Activated T-cell treated with anti-CD3 and anti-CD28 coated beads, Interleukin-2, amount 50 U/mL, for 72 hours (primary cell): ENCODE results near the gene NOL4L. TPM values are rescaled to one million over a fixed set of nuclear protein-coding genes. Genes with fewer than 3 reads are reported as not detected.
A peak's percentile ranks its signal among the peaks of the same experiment; 100 is the strongest.

Experiments used
- ATAC-seq, 2 donors: fragments of 150-1000 bp; cut with Tn5 transposase; replicated peaks in 1 of 2; 2 replicates each; pipeline ENCODE4 v1.10.0; 2021; ENCODE audit warnings: moderate library complexity in 2 of 2, mild to moderate bottlenecking in 1 of 2
- DNase-seq, 2 donors: peaks; one replicate each; pipeline ENCODE4 v3.0.0; 2021 to 2022; ENCODE audit warnings: mixed read lengths in 1 of 2
- H3K27ac Mint-ChIP-seq: one replicate; pipeline ENCODE4 v1.8.0; 2022; ENCODE audit warnings: mild to moderate bottlenecking, moderate library complexity, mixed read lengths
- H3K27me3 Mint-ChIP-seq: one replicate; pipeline ENCODE4 v1.8.0; 2022; ENCODE audit warnings: low read depth, mixed read lengths
- H3K36me3 Mint-ChIP-seq, 2 donors: one replicate each; pipeline ENCODE4 v1.8.0; 2022; ENCODE audit warnings: mixed read lengths in 2 of 2, mild to moderate bottlenecking in 1 of 2; ENCODE audit not compliant: insufficient read depth in 2 of 2
- H3K4me1 Mint-ChIP-seq: one replicate; pipeline ENCODE4 v1.8.0; 2022; ENCODE audit warnings: low read depth, mixed read lengths
- H3K4me3 Mint-ChIP-seq, 2 donors: one replicate each; pipeline ENCODE4 v1.8.0; 2022; ENCODE audit warnings: mild to moderate bottlenecking in 2 of 2, mixed read lengths in 2 of 2, moderate library complexity in 2 of 2
- H3K9me3 Mint-ChIP-seq, 2 donors: one replicate each; pipeline ENCODE4 v1.8.0; 2022; ENCODE audit warnings: mixed read lengths in 2 of 2
- total RNA-seq, 2 donors: library from RNA; stranded (reverse); gene quantifications; one replicate each; pipeline ENCODE4 v1.2.3, GENCODE V29; 2022

NOL4L gene
- total RNA-seq, 2 donors from 2014 or later: 28.2 to 30.0 TPM

- Mint-ChIP-seq H3K27ac (peak overlapping the region; percentile 55), H3K9me3 (no peaks in the 10 kb centered on the region), H3K4me1 (peaks cover 4% of the 10 kb centered on the region), H3K4me3 (no peak overlapping the region), H3K36me3 (peaks cover 4% of the 10 kb centered on the region in 2 donors), H3K27me3 (no peaks in the 10 kb centered on the region)
- ATAC-seq (no peak), DNase-seq (no peak)
Measured at GRCh38 chr20:32446301-32447100, 138.6 kb downstream of the NOL4L start.

DNA sequence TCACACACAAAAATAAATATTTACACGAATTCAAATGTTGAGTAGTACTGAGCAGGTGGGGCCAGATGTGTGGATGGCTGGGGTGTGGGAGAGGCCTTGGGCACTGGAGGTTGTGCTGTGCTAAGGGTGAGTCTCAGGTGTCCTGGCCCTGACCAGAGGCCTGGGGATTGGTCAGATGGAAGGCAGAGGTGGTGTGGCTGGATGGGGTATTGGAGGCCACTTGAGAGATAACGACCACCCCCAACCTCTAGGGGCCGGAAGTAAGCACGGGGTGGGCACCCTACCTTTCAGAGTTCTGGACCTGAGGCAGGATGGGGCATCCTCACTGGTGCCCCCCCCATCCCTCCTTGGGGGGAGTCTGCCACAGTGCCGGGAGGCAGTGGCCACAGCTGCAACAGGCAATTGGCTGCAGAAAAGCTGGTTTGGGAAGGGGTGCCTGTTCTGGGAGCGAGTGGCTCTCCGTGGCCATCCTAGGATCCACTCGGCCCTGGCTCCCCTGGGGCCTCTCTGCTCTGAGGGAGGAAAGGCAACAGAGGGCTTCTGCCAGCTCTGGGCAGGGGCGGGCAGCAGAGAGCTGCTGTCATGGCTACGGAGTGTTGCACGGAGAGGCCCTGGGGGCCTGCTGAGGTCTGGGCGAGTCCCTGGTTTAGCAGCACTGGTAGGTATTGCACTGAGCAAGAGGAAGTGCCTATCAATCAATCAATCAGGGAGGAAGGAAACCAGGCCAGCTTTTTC, 139.4 kb downstream of the NOL4L start:
- no peaks in the 10 kb centered on the region for H3K9me3 Mint-ChIP-seq
- peak in 1 of 2 donors; percentile 22 for ATAC-seq
- peak overlapping the region; percentile 9 for H3K27ac Mint-ChIP-seq
- H3K27me3 Mint-ChIP-seq: no peaks in the 10 kb centered on the region
- peaks cover 4% of the 10 kb centered on the region in 2 donors for H3K36me3 Mint-ChIP-seq
- DNase-seq: no peak
- H3K4me3 Mint-ChIP-seq: no peak overlapping the region
- peaks cover 7% of the 10 kb centered on the region for H3K4me1 Mint-ChIP-seq

- Mint-ChIP-seq H3K27me3 (no peaks in the 10 kb centered on the region), H3K27ac (peak overlapping the region; percentile 9), H3K36me3 (peaks cover 4 to 6% of the 10 kb centered on the region in 2 donors), H3K4me1 (peaks cover 7% of the 10 kb centered on the region), H3K4me3 (no peak overlapping the region), H3K9me3 (no peaks in the 10 kb centered on the region)
- no peak for ATAC-seq
- no peak for DNase-seq
Measured at GRCh38 chr20:32444474-32445220, 140.5 kb downstream of the NOL4L start.

- Mint-ChIP-seq H3K9me3 (no peaks in the 10 kb centered on the region), H3K36me3 (peaks cover 8 to 10% of the 10 kb centered on the region in 2 donors), H3K4me1 (peaks cover 18% of the 10 kb centered on the region), H3K27ac (peak overlapping the region; percentile 69), H3K4me3 (no peak overlapping the region), H3K27me3 (no peaks in the 10 kb centered on the region)
- DNase-seq (no peak), ATAC-seq (no peak)
Measured at GRCh38 chr20:32443386-32443974, 141.7 kb downstream of the NOL4L start.

DNA sequence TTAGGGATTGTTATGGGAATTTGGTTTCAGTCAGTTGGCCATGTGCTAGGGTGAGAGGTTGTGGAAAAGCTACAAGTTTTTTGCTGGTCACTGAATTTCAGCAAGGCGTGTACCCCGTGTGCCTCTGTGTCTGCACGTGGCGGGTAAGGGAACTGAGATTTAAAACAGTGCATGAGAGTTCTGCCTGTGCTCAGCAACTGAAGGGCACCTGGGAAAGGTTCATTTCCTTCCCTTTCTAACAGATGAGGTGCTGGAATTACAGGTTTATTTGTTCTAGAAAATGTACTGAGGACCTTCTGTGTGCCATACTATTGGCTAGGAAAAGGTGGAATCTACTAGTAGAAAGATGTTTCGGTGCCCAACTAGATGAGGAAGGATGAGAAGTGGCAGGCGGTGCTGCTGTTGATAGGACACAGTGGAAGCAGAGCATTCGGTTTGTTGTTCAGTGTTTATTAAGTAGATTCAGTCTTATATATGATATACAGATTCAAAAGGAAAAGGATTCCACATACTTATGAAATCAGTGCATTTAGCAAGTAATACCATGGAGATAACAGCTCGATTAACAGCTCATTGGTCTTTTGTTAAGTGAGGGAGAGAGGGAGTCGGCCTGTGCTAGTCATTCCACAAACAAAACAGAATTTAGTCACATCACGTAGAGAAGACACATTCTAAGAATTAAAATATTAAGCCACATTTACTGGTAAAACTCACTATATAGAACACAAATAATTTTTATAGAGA, 142.3 kb downstream of the NOL4L start:
- H3K36me3 Mint-ChIP-seq: peaks cover 10 to 12% of the 10 kb centered on the region in 2 donors
- H3K27me3 Mint-ChIP-seq: no peaks in the 10 kb centered on the region
- H3K4me1 Mint-ChIP-seq: peaks cover 23% of the 10 kb centered on the region
- H3K27ac Mint-ChIP-seq: peak overlapping the region; percentile 94
- no peak for ATAC-seq
- no peak for DNase-seq
- no peaks in the 10 kb centered on the region for H3K9me3 Mint-ChIP-seq
- no peak overlapping the region for H3K4me3 Mint-ChIP-seq

DNA sequence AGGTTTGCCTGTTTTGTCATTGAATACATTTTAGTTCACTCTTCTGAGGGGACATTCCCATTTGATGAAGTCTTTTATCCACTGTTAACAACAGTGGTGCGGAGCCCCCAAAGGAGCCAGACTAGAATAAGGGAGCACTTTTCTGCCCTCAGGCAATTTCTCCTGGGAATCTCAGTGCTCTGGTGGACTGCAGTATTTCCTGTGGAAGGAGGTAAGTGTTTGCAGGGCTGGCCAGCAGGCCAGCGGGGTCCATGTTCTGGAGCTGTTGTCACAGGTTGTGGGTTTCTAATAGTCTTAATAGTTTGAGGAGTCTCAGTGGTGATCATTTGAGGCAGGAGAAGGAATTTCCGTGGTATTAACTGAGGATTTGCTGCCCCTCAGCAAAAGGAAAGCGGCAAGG, 143.5 kb downstream of the NOL4L start:
- no peak for ATAC-seq
- Mint-ChIP-seq H3K27ac (peak overlapping the region; percentile 13), H3K4me3 (no peak overlapping the region), H3K27me3 (no peaks in the 10 kb centered on the region), H3K9me3 (no peaks in the 10 kb centered on the region), H3K4me1 (peaks cover 24% of the 10 kb centered on the region), H3K36me3 (peaks cover 13 to 14% of the 10 kb centered on the region in 2 donors)
- DNase-seq: no peak

GRCh38 chr20:32440758-32441078, 144.4 kb downstream of the NOL4L start:
- H3K36me3 Mint-ChIP-seq: peaks cover 13 to 19% of the 10 kb centered on the region in 2 donors
- H3K4me3 Mint-ChIP-seq: no peak overlapping the region
- DNase-seq (no peak), ATAC-seq (no peak)
- no peaks in the 10 kb centered on the region for H3K9me3 Mint-ChIP-seq
- H3K27me3 Mint-ChIP-seq: no peaks in the 10 kb centered on the region
- H3K4me1 Mint-ChIP-seq: peaks cover 24% of the 10 kb centered on the region
- no peak overlapping the region for H3K27ac Mint-ChIP-seq

GRCh38 chr20:32440069-32440757, 144.9 kb downstream of the NOL4L start:
- no peak for ATAC-seq
- Mint-ChIP-seq H3K4me1 (peaks cover 24% of the 10 kb centered on the region), H3K9me3 (no peaks in the 10 kb centered on the region), H3K27me3 (no peaks in the 10 kb centered on the region), H3K36me3 (peaks cover 13 to 15% of the 10 kb centered on the region in 2 donors), H3K4me3 (no peak overlapping the region), H3K27ac (no peak overlapping the region)
- no peak for DNase-seq

GRCh38 chr20:32439132-32439829, 145.9 kb downstream of the NOL4L start:
- peak; percentile 76 to 77 for ATAC-seq
- no peaks in the 10 kb centered on the region for H3K27me3 Mint-ChIP-seq
- peak overlapping the region; percentile 84 for H3K27ac Mint-ChIP-seq
- peaks cover 24% of the 10 kb centered on the region for H3K4me1 Mint-ChIP-seq
- no peaks in the 10 kb centered on the region for H3K9me3 Mint-ChIP-seq
- peak; percentile 29 to 48 for DNase-seq
- peaks cover 15% of the 10 kb centered on the region in 2 donors for H3K36me3 Mint-ChIP-seq
- peak overlapping the region in 1 of 2 donors; percentile 25 for H3K4me3 Mint-ChIP-seq

- H3K27ac Mint-ChIP-seq: no peak overlapping the region
- peaks cover 24% of the 10 kb centered on the region for H3K4me1 Mint-ChIP-seq
- peak overlapping the region in 1 of 2 donors; percentile 25 for H3K4me3 Mint-ChIP-seq
- H3K9me3 Mint-ChIP-seq: no peaks in the 10 kb centered on the region
- ATAC-seq (no peak), DNase-seq (no peak)
- H3K27me3 Mint-ChIP-seq: no peaks in the 10 kb centered on the region
- peaks cover 15 to 22% of the 10 kb centered on the region in 2 donors for H3K36me3 Mint-ChIP-seq
Measured at GRCh38 chr20:32438331-32438858, 146.7 kb downstream of the NOL4L start.

DNA sequence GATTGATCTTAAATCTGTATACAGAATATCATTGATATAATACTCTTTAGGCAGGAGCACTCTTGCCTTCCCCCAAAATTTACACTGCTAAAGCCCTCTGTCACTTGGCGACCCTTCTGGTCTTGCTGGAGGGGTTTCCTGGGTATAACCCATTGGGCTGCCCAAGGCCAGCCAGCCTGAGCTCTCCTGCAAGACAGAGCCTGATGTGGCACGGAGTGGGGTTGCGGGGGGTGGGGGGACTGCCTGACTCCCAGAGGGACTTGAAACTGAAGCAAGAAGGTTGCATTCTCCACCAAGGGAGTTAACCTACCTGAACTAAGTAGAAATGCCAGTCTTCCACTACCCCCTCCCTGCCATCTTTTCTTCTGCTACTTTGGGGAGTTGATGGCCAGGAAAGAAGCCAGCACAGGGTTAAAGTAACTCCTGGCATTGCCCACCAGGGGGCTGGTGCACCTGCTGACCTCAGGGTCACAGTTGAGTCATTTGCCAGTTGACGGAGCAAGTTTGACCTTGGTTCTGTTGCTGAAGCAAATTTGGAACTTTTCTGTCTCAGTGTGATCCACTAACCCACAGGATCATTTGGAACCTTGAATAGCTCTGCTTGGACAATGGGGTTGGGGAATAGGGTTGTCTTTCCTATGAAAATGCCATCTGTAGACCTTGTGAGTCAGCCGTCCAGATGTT, 147.6 kb downstream of the NOL4L start:
- H3K27me3 Mint-ChIP-seq: no peaks in the 10 kb centered on the region
- H3K4me1 Mint-ChIP-seq: peaks cover 24% of the 10 kb centered on the region
- H3K9me3 Mint-ChIP-seq: no peaks in the 10 kb centered on the region
- H3K27ac Mint-ChIP-seq: no peak overlapping the region
- ATAC-seq (peak in 1 of 2 donors; percentile 27), DNase-seq (peak; percentile 30 to 37)
- H3K36me3 Mint-ChIP-seq: peaks cover 18 to 30% of the 10 kb centered on the region in 2 donors
- no peak overlapping the region for H3K4me3 Mint-ChIP-seq
